WTC11 (cell line): ENCODE data around the gene RNF208. TPM values are rescaled to one million over a fixed set of nuclear protein-coding genes. Genes with fewer than 3 reads are reported as not detected.

Source experiments
- ATAC-seq: fragments of 200-7000 bp; cut with Tn5 transposase; 2 replicates; pipeline ENCODE4 v1.10.0; 2021; ENCODE audit warnings: mild to moderate bottlenecking, moderate library complexity
- CTCF ChIA-PET: fragments of 300-600 bp; sonication (Branson Sonifier 250); formaldehyde crosslinking; loops from one replicate; lab custom pipeline; 2021; ENCODE audit warnings: antibody characterized with exemption; lab: Charles Lee
- POLR2A ChIA-PET: fragments of 350-600 bp; sonication (Branson Sonifier 250); formaldehyde crosslinking; loops from one replicate; lab custom pipeline; 2021; ENCODE audit warnings: antibody characterized with exemption; lab: Charles Lee
- DNase-seq: peaks from one replicate; pipeline ENCODE4 v3.0.0; 2021; ENCODE audit warnings: low spot score
- H3K27ac Mint-ChIP-seq: 2 replicates; pipeline ENCODE4 v1.8.0; 2021; ENCODE audit warnings: mixed read lengths
- H3K27me3 Mint-ChIP-seq: 2 replicates; pipeline ENCODE4 v1.8.0; 2021; ENCODE audit warnings: low read depth, mild to moderate bottlenecking, moderate library complexity, mixed read lengths
- H3K36me3 Mint-ChIP-seq: 2 replicates; pipeline ENCODE4 v1.8.0; 2021; ENCODE audit warnings: mixed read lengths
- H3K4me1 Mint-ChIP-seq: 2 replicates; pipeline ENCODE4 v1.8.0; 2022; ENCODE audit warnings: mixed read lengths
- H3K4me3 Mint-ChIP-seq: 2 replicates; pipeline ENCODE4 v1.8.0; 2021; ENCODE audit warnings: mild to moderate bottlenecking, moderate library complexity, mixed read lengths
- H3K9me3 Mint-ChIP-seq: 2 replicates; pipeline ENCODE4 v1.8.0; 2021; ENCODE audit warnings: mixed read lengths
- ATF1 ChIP-seq: sonication (generic); formaldehyde crosslinking; IDR thresholded peaks from 2 replicates; pipeline ENCODE4 v1.8.1; 2023; ENCODE audit warnings: mild to moderate bottlenecking, moderate library complexity, missing genetic modification reagents
- ELF4 ChIP-seq: sonication (generic); formaldehyde crosslinking; IDR thresholded peaks from 2 replicates; pipeline ENCODE4 v1.8.1; 2022; ENCODE audit warnings: low read depth, mild to moderate bottlenecking, moderate library complexity, missing genetic modification reagents
- SMAD3 ChIP-seq: sonication (generic); formaldehyde crosslinking; IDR thresholded peaks from 2 replicates; pipeline ENCODE4 v1.8.0; 2022; ENCODE audit warnings: missing genetic modification reagents, mild to moderate bottlenecking, borderline replicate concordance
- total RNA-seq: library from RNA; stranded (reverse); gene quantifications from 3 replicates; pipeline ENCODE4 v1.2.3, GENCODE V29; 2021
- TF ChIP-seq, protein P1 (sequence below): sonication (generic); formaldehyde crosslinking; IDR thresholded peaks from 2 replicates; pipeline ENCODE4 v1.8.0; 2022; ENCODE audit warnings: mild to moderate bottlenecking, missing genetic modification reagents
- TF ChIP-seq, protein P2 (sequence below): sonication (generic); formaldehyde crosslinking; IDR thresholded peaks from 2 replicates; pipeline ENCODE4 v1.8.0; 2022; ENCODE audit warnings: mild to moderate bottlenecking, missing genetic modification reagents
- TF ChIP-seq, protein P3 (sequence below): sonication (generic); formaldehyde crosslinking; IDR thresholded peaks from 2 replicates; pipeline ENCODE4 v1.8.1; 2023; ENCODE audit warnings: mild to moderate bottlenecking, moderate library complexity, missing genetic modification reagents
- TF ChIP-seq, protein P4 (sequence below): sonication (generic); formaldehyde crosslinking; IDR thresholded peaks from 2 replicates; pipeline ENCODE4 v1.8.0; 2022; ENCODE audit warnings: missing genetic modification reagents
- TF ChIP-seq, protein P5 (sequence below): sonication (generic); formaldehyde crosslinking; IDR thresholded peaks from 2 replicates; pipeline ENCODE4 v1.8.0; 2023; ENCODE audit warnings: missing genetic modification reagents, mild to moderate bottlenecking, borderline replicate concordance
- TF ChIP-seq, protein P6 (sequence below): fragments of 200-600 bp; IDR thresholded peaks from 2 replicates; pipeline ENCODE4 v1.8.0; 2022; ENCODE audit warnings: antibody characterized with exemption
- TF ChIP-seq, protein P7 (sequence below): fragments of 250-450 bp; sonication (Bioruptor Pico); IDR thresholded peaks from 2 replicates; pipeline ENCODE4 v1.9.0; 2021; ENCODE audit warnings: mild to moderate bottlenecking
- TF ChIP-seq, protein P8 (sequence below): sonication (generic); formaldehyde crosslinking; IDR thresholded peaks from 2 replicates; pipeline ENCODE4 v1.8.1; 2022; ENCODE audit warnings: mild to moderate bottlenecking, missing genetic modification reagents, moderate library complexity, borderline replicate concordance

RNF208 gene
- total RNA-seq, 1 experiment from 2014 or later = 14.8 TPM

DNA sequence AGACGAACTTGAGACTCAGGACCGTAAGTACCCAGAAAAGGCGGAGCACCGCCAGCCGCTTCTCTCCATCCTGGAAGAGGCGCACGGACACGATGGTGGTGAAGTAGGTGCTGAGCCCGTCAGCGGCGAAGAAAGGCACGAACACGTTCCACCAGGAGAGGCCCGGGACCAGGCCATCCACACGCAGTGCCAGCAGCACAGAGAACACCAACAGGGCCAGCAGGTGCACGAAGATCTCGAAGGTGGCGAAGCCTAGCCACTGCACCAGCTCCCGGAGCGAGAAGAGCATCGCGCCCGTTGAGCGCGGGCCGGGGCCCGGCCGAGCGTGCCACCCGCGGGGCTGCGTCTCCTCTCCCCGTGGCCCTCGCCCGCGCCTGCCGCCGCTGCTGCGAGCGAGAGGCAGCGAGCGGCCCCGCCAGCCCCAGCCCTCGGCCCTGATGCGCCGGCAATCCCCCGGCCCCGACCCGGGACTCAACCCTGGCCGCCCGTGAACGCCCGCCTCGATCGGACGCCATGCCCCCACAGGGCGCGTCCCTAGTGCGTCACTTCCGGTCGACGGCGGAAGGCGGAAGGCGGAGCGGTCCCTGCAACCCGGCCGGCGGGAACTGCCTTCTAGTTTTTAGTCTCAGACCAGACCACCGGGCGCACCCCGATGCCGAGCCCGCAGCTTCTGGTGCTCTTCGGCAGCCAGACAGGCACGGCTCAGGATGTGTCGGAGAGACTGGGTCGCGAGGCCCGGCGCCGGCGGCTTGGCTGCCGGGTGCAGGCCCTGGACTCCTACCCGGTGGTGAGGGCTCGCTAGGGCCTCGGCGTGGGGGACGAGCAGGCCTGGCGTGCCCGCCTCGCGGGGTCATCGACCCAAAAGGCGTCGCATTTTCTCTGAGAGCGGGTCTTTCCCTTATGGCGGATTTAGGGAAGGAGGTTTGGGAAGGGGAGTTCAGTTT, 16.6 kb downstream of the RNF208 start, which contains the start of the genes NDOR1 and TMEM203 (continued):
- TF ChIP-seq, protein P1, sequence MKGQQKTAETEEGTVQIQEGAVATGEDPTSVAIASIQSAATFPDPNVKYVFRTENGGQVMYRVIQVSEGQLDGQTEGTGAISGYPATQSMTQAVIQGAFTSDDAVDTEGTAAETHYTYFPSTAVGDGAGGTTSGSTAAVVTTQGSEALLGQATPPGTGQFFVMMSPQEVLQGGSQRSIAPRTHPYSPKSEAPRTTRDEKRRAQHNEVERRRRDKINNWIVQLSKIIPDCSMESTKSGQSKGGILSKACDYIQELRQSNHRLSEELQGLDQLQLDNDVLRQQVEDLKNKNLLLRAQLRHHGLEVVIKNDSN = 0 out of 2 replicates have a peak, but pooled peaks have one; percentile 27
- peak; percentile 75; the same call in 1 of the 2 replicates for TF ChIP-seq ATF1 (CRISPR knock-in tag)
- TF ChIP-seq, protein P2, sequence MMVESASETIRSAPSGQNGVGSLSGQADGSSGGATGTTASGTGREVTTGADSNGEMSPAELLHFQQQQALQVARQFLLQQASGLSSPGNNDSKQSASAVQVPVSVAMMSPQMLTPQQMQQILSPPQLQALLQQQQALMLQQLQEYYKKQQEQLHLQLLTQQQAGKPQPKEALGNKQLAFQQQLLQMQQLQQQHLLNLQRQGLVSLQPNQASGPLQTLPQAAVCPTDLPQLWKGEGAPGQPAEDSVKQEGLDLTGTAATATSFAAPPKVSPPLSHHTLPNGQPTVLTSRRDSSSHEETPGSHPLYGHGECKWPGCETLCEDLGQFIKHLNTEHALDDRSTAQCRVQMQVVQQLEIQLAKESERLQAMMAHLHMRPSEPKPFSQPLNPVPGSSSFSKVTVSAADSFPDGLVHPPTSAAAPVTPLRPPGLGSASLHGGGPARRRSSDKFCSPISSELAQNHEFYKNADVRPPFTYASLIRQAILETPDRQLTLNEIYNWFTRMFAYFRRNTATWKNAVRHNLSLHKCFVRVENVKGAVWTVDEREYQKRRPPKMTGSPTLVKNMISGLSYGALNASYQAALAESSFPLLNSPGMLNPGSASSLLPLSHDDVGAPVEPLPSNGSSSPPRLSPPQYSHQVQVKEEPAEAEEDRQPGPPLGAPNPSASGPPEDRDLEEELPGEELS (CRISPR knock-in tag) = peak; percentile 16
- TF ChIP-seq, protein P3, sequence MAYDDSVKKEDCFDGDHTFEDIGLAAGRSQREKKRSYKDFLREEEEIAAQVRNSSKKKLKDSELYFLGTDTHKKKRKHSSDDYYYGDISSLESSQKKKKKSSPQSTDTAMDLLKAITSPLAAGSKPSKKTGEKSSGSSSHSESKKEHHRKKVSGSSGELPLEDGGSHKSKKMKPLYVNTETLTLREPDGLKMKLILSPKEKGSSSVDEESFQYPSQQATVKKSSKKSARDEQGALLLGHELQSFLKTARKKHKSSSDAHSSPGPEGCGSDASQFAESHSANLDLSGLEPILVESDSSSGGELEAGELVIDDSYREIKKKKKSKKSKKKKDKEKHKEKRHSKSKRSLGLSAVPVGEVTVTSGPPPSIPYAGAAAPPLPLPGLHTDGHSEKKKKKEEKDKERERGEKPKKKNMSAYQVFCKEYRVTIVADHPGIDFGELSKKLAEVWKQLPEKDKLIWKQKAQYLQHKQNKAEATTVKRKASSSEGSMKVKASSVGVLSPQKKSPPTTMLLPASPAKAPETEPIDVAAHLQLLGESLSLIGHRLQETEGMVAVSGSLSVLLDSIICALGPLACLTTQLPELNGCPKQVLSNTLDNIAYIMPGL (CRISPR knock-in tag) = peak; percentile 64; the same call in 1 of the 2 replicates
- TF ChIP-seq, protein P4, sequence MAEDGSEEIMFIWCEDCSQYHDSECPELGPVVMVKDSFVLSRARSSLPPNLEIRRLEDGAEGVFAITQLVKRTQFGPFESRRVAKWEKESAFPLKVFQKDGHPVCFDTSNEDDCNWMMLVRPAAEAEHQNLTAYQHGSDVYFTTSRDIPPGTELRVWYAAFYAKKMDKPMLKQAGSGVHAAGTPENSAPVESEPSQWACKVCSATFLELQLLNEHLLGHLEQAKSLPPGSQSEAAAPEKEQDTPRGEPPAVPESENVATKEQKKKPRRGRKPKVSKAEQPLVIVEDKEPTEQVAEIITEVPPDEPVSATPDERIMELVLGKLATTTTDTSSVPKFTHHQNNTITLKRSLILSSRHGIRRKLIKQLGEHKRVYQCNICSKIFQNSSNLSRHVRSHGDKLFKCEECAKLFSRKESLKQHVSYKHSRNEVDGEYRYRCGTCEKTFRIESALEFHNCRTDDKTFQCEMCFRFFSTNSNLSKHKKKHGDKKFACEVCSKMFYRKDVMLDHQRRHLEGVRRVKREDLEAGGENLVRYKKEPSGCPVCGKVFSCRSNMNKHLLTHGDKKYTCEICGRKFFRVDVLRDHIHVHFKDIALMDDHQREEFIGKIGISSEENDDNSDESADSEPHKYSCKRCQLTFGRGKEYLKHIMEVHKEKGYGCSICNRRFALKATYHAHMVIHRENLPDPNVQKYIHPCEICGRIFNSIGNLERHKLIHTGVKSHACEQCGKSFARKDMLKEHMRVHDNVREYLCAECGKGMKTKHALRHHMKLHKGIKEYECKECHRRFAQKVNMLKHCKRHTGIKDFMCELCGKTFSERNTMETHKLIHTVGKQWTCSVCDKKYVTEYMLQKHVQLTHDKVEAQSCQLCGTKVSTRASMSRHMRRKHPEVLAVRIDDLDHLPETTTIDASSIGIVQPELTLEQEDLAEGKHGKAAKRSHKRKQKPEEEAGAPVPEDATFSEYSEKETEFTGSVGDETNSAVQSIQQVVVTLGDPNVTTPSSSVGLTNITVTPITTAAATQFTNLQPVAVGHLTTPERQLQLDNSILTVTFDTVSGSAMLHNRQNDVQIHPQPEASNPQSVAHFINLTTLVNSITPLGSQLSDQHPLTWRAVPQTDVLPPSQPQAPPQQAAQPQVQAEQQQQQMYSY = no peak
- TF ChIP-seq, protein P5, sequence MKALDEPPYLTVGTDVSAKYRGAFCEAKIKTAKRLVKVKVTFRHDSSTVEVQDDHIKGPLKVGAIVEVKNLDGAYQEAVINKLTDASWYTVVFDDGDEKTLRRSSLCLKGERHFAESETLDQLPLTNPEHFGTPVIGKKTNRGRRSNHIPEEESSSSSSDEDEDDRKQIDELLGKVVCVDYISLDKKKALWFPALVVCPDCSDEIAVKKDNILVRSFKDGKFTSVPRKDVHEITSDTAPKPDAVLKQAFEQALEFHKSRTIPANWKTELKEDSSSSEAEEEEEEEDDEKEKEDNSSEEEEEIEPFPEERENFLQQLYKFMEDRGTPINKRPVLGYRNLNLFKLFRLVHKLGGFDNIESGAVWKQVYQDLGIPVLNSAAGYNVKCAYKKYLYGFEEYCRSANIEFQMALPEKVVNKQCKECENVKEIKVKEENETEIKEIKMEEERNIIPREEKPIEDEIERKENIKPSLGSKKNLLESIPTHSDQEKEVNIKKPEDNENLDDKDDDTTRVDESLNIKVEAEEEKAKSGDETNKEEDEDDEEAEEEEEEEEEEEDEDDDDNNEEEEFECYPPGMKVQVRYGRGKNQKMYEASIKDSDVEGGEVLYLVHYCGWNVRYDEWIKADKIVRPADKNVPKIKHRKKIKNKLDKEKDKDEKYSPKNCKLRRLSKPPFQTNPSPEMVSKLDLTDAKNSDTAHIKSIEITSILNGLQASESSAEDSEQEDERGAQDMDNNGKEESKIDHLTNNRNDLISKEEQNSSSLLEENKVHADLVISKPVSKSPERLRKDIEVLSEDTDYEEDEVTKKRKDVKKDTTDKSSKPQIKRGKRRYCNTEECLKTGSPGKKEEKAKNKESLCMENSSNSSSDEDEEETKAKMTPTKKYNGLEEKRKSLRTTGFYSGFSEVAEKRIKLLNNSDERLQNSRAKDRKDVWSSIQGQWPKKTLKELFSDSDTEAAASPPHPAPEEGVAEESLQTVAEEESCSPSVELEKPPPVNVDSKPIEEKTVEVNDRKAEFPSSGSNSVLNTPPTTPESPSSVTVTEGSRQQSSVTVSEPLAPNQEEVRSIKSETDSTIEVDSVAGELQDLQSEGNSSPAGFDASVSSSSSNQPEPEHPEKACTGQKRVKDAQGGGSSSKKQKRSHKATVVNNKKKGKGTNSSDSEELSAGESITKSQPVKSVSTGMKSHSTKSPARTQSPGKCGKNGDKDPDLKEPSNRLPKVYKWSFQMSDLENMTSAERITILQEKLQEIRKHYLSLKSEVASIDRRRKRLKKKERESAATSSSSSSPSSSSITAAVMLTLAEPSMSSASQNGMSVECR (CRISPR knock-in tag) = peak; percentile 82; the same call in 1 of the 2 replicates
- TF ChIP-seq, all 79 proteins: peak for 17

DNA sequence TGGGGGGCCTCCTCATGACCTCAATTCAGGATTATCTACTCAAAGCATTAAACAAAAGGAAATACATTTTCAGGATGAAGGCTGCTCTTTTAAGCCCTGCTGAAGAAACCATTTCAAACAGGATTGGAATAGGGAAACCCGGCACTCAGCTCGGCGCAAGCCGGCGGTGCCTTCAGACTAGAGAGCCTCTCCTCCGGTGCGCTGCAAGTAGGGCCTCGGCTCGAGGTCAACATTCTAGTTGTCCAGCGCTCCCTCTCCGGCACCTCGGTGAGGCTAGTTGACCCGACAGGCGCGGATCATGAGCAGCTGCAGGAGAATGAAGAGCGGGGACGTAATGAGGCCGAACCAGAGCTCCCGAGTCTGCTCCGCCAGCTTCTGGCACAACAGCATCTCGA, 17.3 kb downstream of the RNF208 start:
- CTCF ChIA-PET = interaction anchor here (0.9 to 1.8 kb wide), 5 partner anchors 14 to 33 kb away, joined by 3 to 6 read pairs (median 3); partner anchors contain the start of gene SSNA1
- POLR2A ChIA-PET = interaction anchor here (1.4 kb wide), 1 partner anchor 16 kb away, joined by 4 read pairs; the partner anchor contains the start of gene SSNA1
- Mint-ChIP-seq H3K36me3 (peaks cover 24% of the 10 kb centered on the region), H3K4me1 (peaks cover 31% of the 10 kb centered on the region), H3K4me3 (peak overlapping the region; percentile 97), H3K27ac (peak overlapping the region; percentile 82), H3K9me3 (no peaks in the 10 kb centered on the region), H3K27me3 (no peaks in the 10 kb centered on the region)
- DNase-seq (no peak), ATAC-seq (no peak)
- TF ChIP-seq ELF4 (CRISPR knock-in tag) (no peak), SMAD3 (CRISPR knock-in tag) (no peak)
- TF ChIP-seq, protein P6, sequence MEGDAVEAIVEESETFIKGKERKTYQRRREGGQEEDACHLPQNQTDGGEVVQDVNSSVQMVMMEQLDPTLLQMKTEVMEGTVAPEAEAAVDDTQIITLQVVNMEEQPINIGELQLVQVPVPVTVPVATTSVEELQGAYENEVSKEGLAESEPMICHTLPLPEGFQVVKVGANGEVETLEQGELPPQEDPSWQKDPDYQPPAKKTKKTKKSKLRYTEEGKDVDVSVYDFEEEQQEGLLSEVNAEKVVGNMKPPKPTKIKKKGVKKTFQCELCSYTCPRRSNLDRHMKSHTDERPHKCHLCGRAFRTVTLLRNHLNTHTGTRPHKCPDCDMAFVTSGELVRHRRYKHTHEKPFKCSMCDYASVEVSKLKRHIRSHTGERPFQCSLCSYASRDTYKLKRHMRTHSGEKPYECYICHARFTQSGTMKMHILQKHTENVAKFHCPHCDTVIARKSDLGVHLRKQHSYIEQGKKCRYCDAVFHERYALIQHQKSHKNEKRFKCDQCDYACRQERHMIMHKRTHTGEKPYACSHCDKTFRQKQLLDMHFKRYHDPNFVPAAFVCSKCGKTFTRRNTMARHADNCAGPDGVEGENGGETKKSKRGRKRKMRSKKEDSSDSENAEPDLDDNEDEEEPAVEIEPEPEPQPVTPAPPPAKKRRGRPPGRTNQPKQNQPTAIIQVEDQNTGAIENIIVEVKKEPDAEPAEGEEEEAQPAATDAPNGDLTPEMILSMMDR = no peak
- TF ChIP-seq, protein P7, sequence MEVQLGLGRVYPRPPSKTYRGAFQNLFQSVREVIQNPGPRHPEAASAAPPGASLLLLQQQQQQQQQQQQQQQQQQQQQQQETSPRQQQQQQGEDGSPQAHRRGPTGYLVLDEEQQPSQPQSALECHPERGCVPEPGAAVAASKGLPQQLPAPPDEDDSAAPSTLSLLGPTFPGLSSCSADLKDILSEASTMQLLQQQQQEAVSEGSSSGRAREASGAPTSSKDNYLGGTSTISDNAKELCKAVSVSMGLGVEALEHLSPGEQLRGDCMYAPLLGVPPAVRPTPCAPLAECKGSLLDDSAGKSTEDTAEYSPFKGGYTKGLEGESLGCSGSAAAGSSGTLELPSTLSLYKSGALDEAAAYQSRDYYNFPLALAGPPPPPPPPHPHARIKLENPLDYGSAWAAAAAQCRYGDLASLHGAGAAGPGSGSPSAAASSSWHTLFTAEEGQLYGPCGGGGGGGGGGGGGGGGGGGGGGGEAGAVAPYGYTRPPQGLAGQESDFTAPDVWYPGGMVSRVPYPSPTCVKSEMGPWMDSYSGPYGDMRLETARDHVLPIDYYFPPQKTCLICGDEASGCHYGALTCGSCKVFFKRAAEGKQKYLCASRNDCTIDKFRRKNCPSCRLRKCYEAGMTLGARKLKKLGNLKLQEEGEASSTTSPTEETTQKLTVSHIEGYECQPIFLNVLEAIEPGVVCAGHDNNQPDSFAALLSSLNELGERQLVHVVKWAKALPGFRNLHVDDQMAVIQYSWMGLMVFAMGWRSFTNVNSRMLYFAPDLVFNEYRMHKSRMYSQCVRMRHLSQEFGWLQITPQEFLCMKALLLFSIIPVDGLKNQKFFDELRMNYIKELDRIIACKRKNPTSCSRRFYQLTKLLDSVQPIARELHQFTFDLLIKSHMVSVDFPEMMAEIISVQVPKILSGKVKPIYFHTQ (CRISPR knock-in tag) = no peak
- TF ChIP-seq, protein P8, sequence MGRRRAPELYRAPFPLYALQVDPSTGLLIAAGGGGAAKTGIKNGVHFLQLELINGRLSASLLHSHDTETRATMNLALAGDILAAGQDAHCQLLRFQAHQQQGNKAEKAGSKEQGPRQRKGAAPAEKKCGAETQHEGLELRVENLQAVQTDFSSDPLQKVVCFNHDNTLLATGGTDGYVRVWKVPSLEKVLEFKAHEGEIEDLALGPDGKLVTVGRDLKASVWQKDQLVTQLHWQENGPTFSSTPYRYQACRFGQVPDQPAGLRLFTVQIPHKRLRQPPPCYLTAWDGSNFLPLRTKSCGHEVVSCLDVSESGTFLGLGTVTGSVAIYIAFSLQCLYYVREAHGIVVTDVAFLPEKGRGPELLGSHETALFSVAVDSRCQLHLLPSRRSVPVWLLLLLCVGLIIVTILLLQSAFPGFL (CRISPR knock-in tag) = no peak
